HepG2 (cell line): ENCODE data around the gene SNX13.

Experiments
- E2F1 ChIP-seq: sonication (generic); formaldehyde crosslinking; IDR thresholded peaks from 2 replicates; pipeline ENCODE4 v1.5.0; 2020; ENCODE audit warnings: missing genetic modification reagents
- EZH2 ChIP-seq: conservative IDR thresholded peaks from 2 replicates; pipeline ENCODE4 v1.6.1; 2012; ENCODE audit warnings: mild to moderate bottlenecking, low read depth, low read length, moderate library complexity
- GMEB1 ChIP-seq: sonication (generic); formaldehyde crosslinking; IDR thresholded peaks from 2 replicates; pipeline ENCODE4 v1.5.1; 2020; ENCODE audit warnings: missing genetic modification reagents, mild to moderate bottlenecking, borderline replicate concordance
- NCOA2 ChIP-seq: sonication (generic); formaldehyde crosslinking; IDR thresholded peaks from 2 replicates; pipeline ENCODE4 v1.8.0; 2022; ENCODE audit warnings: inconsistent platforms
- POLR2AphosphoS2 ChIP-seq: IDR thresholded peaks from 2 replicates; pipeline ENCODE4 v1.6.1; 2011; ENCODE audit warnings: low read depth, low read length, improper control_type of control experiment
- SNAPC5 ChIP-seq: sonication (generic); formaldehyde crosslinking; IDR thresholded peaks from 2 replicates; pipeline ENCODE4 v1.8.1; 2023; ENCODE audit warnings: mild to moderate bottlenecking, missing genetic modification reagents, borderline replicate concordance
- SRF ChIP-seq: IDR thresholded peaks from 2 replicates; pipeline ENCODE4 v1.6.1; 2011; ENCODE audit warnings: mild to moderate bottlenecking, low read depth, low read length, moderate library complexity
- YY1 ChIP-seq: IDR thresholded peaks from 2 replicates; pipeline ENCODE4 v1.6.1; 2011; ENCODE audit warnings: low read length, low read depth, moderate library complexity, mild to moderate bottlenecking; ENCODE audit not compliant: insufficient read depth, insufficient replicate concordance
- ZNF138 ChIP-seq: sonication (generic); formaldehyde crosslinking; IDR thresholded peaks from 2 replicates; pipeline ENCODE4 v1.5.0; 2020; ENCODE audit warnings: mild to moderate bottlenecking, low read depth, missing genetic modification reagents
- ZNF776 ChIP-seq: sonication (generic); formaldehyde crosslinking; IDR thresholded peaks from 2 replicates; pipeline ENCODE4 v1.4.0; 2020; ENCODE audit warnings: mild to moderate bottlenecking, missing genetic modification reagents
- TF ChIP-seq, protein P1 (sequence below): sonication (generic); formaldehyde crosslinking; IDR thresholded peaks from 2 replicates; pipeline ENCODE4 v1.5.0; 2020; ENCODE audit warnings: mild to moderate bottlenecking, missing genetic modification reagents, moderate library complexity

DNA sequence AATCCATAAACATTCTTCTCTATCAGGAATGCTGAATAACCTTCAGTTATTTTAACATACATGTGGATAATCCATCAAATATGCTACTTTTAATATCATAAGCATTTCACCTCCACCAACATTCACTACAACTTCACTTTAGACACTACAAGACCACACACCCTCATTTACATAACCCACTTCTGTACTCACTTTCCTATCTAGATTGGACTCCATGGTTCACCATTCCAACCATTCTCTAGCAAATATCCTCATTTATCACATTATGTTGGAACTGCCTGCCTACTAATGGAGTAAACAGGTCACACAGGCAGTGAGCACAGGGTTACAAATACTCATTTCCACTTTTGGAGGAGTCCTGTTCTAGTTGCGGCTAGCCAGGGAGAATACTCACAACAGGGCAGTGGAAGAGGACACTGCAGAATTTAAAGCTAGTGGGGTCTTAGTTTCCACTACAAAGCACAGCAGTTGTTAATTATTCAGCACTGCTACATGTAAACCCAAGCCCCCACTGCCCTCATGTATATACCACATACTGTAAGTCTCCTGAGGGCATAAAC lies 18.4 kb downstream of the SNX13 start:
- TF ChIP-seq, protein P1, sequence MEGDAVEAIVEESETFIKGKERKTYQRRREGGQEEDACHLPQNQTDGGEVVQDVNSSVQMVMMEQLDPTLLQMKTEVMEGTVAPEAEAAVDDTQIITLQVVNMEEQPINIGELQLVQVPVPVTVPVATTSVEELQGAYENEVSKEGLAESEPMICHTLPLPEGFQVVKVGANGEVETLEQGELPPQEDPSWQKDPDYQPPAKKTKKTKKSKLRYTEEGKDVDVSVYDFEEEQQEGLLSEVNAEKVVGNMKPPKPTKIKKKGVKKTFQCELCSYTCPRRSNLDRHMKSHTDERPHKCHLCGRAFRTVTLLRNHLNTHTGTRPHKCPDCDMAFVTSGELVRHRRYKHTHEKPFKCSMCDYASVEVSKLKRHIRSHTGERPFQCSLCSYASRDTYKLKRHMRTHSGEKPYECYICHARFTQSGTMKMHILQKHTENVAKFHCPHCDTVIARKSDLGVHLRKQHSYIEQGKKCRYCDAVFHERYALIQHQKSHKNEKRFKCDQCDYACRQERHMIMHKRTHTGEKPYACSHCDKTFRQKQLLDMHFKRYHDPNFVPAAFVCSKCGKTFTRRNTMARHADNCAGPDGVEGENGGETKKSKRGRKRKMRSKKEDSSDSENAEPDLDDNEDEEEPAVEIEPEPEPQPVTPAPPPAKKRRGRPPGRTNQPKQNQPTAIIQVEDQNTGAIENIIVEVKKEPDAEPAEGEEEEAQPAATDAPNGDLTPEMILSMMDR: no peak
- TF ChIP-seq ZNF138 (CRISPR knock-in tag) (no peak), YY1 (no peak), E2F1 (CRISPR knock-in tag) (no peak), NCOA2 (CRISPR knock-in tag) (no peak), ZNF776 (no peak), SRF (no peak), POLR2AphosphoS2 (no peak), GMEB1 (no peak), EZH2 (no peak), SNAPC5 (CRISPR knock-in tag) (no peak)
